Uterus (tissue), 2 donors: Measurements from ENCODE around the gene GPR27.

Experiments used
- CTCF ChIP-seq, 4 experiments: fragments of 200-600 bp in 2 of 4; fragments of 450-650 bp in 2 of 4; sonication (generic) in 2 of 4; IDR thresholded peaks; one replicate each; pipeline ENCODE4 v1.5.1; 2016 to 2019; ENCODE audit warnings: antibody characterized with exemption in 4 of 4, mild to moderate bottlenecking in 2 of 4, moderate library complexity in 1 of 4
- POLR2A ChIP-seq, 2 donors: fragments of 450-650 bp; IDR thresholded peaks; one replicate each; pipeline ENCODE4 v1.6.1; 2016; ENCODE audit warnings: antibody characterized with exemption in 2 of 2, mild to moderate bottlenecking in 1 of 2, moderate library complexity in 1 of 2

- no peak for TF ChIP-seq CTCF (IDR thresholded peaks at IDR 0.05)
- TF ChIP-seq POLR2A (IDR thresholded peaks at IDR 0.05): no peak
These were observed 30.0 kb upstream of the GPR27 start for GRCh38 chr3:71723452-71724170.
